Neural cell (in vitro differentiated cells): ENCODE data around the gene FCHSD2. TPM values are rescaled to one million over a fixed set of nuclear protein-coding genes. Genes with fewer than 3 reads are reported as not detected.

Experiments used
- H2AFZ ChIP-seq: fragments of 200-600, 300-800 bp; sonication (generic), shearing (Covaris generic); 2 replicates; pipeline ENCODE4 v1.6.0; 2014; ENCODE audit warnings: low read depth, mild to moderate bottlenecking, antibody characterized with exemption, low read length, moderate library complexity
- H3F3A ChIP-seq: fragments of 200-600 bp; shearing (Covaris generic); 2 replicates; pipeline ENCODE4 v1.6.1; 2016; ENCODE audit warnings: mild to moderate bottlenecking, moderate library complexity, mixed read lengths, antibody characterized with exemption, low read length; ENCODE audit not compliant: insufficient read depth, poor library complexity, severe bottlenecking
- H3K27ac ChIP-seq: fragments of 200-600, 300-800 bp; sonication (generic), shearing (Covaris generic); 2 replicates; pipeline ENCODE4 v1.5.1; 2014; ENCODE audit warnings: mild to moderate bottlenecking, low read length, moderate library complexity
- H3K27me3 ChIP-seq: fragments of 300-800, 200-600 bp; sonication (generic), shearing (Covaris generic); 2 replicates; pipeline ENCODE4 v1.6.0; 2014; ENCODE audit warnings: mild to moderate bottlenecking, low read depth, low read length, moderate library complexity; ENCODE audit not compliant: insufficient read depth
- H3K36me3 ChIP-seq: fragments of 300-800, 200-600 bp; sonication (generic), shearing (Covaris generic); 2 replicates; pipeline ENCODE4 v1.5.1; 2014; ENCODE audit warnings: mild to moderate bottlenecking, antibody characterized with exemption, low read length, moderate library complexity; ENCODE audit not compliant: insufficient read depth
- H3K4me2 ChIP-seq: fragments of 300-800, 200-600 bp; sonication (generic), shearing (Covaris generic); 2 replicates; pipeline ENCODE4 v1.6.0; 2014; ENCODE audit warnings: mild to moderate bottlenecking, low read length
- H3K4me3 ChIP-seq: fragments of 300-800, 200-600 bp; sonication (generic), shearing (Covaris generic); 2 replicates; pipeline ENCODE4 v1.5.1; 2014; ENCODE audit warnings: mild to moderate bottlenecking, low read length, moderate library complexity
- H3K79me2 ChIP-seq: fragments of 200-600 bp; shearing (Covaris generic); replicated peaks from 2 replicates; pipeline ENCODE4 v1.6.0; 2014; ENCODE audit warnings: mild to moderate bottlenecking, low read length, moderate library complexity; ENCODE audit not compliant: insufficient read depth
- H3K9ac ChIP-seq: fragments of 300-800, 200-600 bp; sonication (generic), shearing (Covaris generic); 2 replicates; pipeline ENCODE4 v1.6.1; 2016; ENCODE audit warnings: mild to moderate bottlenecking, low read length, mixed read lengths
- H3K9me2 ChIP-seq: fragments of 200-600 bp; shearing (Covaris generic); 2 replicates; pipeline ENCODE4 v1.6.1; 2016; ENCODE audit warnings: mild to moderate bottlenecking, low read length, mixed read lengths; ENCODE audit not compliant: insufficient read depth
- H3K9me3 ChIP-seq: fragments of 200-600, 300-800 bp; sonication (generic), shearing (Covaris generic); 2 replicates; pipeline ENCODE4 v1.6.1; 2016; ENCODE audit warnings: mild to moderate bottlenecking, mixed run types, low read length, moderate library complexity, mixed read lengths
- H4K20me1 ChIP-seq: fragments of 200-600 bp; shearing (Covaris generic); 2 replicates; pipeline ENCODE4 v1.6.1; 2016; ENCODE audit warnings: mild to moderate bottlenecking, mixed run types; ENCODE audit not compliant: insufficient read depth
- CTCF ChIP-seq: fragments of 450-650 bp; IDR thresholded peaks from 2 replicates; pipeline ENCODE4 v1.5.1; 2014; ENCODE audit warnings: antibody characterized with exemption, mild to moderate bottlenecking, moderate library complexity; ENCODE audit not compliant: poor library complexity, severe bottlenecking
- EP300 ChIP-seq: fragments of 450-650 bp; conservative IDR thresholded peaks from 2 replicates; pipeline ENCODE4 v1.6.1; 2014; ENCODE audit warnings: antibody characterized with exemption, mild to moderate bottlenecking, moderate library complexity; ENCODE audit not compliant: poor library complexity, severe bottlenecking
- EZH2 ChIP-seq: fragments of 200-600, 300-800 bp; shearing (Covaris generic), sonication (generic); IDR thresholded peaks from 2 replicates; pipeline ENCODE4 v1.6.1; 2014; ENCODE audit warnings: antibody characterized with exemption, low read length, borderline replicate concordance, mild to moderate bottlenecking; ENCODE audit not compliant: insufficient read depth, poor library complexity, severe bottlenecking
- MXI1 ChIP-seq: fragments of 450-650 bp; conservative IDR thresholded peaks from 2 replicates; pipeline ENCODE4 v1.6.1; 2014; ENCODE audit warnings: antibody characterized with exemption, mild to moderate bottlenecking; ENCODE audit not compliant: poor library complexity, severe bottlenecking
- POLR2AphosphoS5 ChIP-seq: IDR thresholded peaks from 2 replicates; pipeline ENCODE4 v1.6.1; 2012
- RAD21 ChIP-seq: fragments of 450-650 bp; conservative IDR thresholded peaks from 2 replicates; pipeline ENCODE4 v1.6.1; 2014; ENCODE audit warnings: antibody characterized with exemption, mild to moderate bottlenecking, moderate library complexity
- SMC3 ChIP-seq: fragments of 450-650 bp; conservative IDR thresholded peaks from 2 replicates; pipeline ENCODE4 v1.6.1; 2014; ENCODE audit warnings: antibody characterized with exemption, mild to moderate bottlenecking, moderate library complexity; ENCODE audit not compliant: poor library complexity
- TAF1 ChIP-seq: IDR thresholded peaks from 2 replicates; pipeline ENCODE4 v1.6.1; 2012; ENCODE audit warnings: low read depth
- polyA plus RNA-seq: library from polyadenylated mRNA; depleted of rRNA; stranded (reverse); fragments of >200 nt; gene quantifications from 2 replicates; pipeline ENCODE4 v1.2.3, GENCODE V29; 2014
- TF ChIP-seq, protein P1 (sequence below): IDR thresholded peaks from 2 replicates; pipeline ENCODE4 v1.6.1; 2012; ENCODE audit warnings: borderline replicate concordance

The FCHSD2 gene
- polyA plus RNA-seq, 1 donor from 2014 or later, result 40.8 TPM

- H3K4me3 ChIP-seq, result no peak overlapping the region
- H3F3A ChIP-seq, result no peaks in the 10 kb centered on the region
- no peak overlapping the region for H3K9ac ChIP-seq
- no peaks in the 10 kb centered on the region for H3K9me3 ChIP-seq
- no peaks in the 10 kb centered on the region for H3K9me2 ChIP-seq
- TF ChIP-seq TAF1, result no peak
- no peak overlapping the region for H3K27ac ChIP-seq
- H3K4me2 ChIP-seq, result no peak overlapping the region
- no peak overlapping the region for H2AFZ ChIP-seq
- no peaks in the 10 kb centered on the region for H4K20me1 ChIP-seq
- no peaks in the 10 kb centered on the region for H3K27me3 ChIP-seq
- no peaks in the 10 kb centered on the region for H3K79me2 ChIP-seq
- H3K36me3 ChIP-seq, result no peaks in the 10 kb centered on the region
These were observed 318.1 kb downstream of the FCHSD2 start for GRCh38 chr11:72824020-72824419.

GRCh38 chr11:72823105-72823804 is 318.9 kb downstream of the FCHSD2 start:
- no peak overlapping the region for H3K27ac ChIP-seq
- H3F3A ChIP-seq, result no peaks in the 10 kb centered on the region
- H3K9ac ChIP-seq, result no peak overlapping the region
- H3K4me2 ChIP-seq, result no peak overlapping the region
- H4K20me1 ChIP-seq, result no peaks in the 10 kb centered on the region
- no peaks in the 10 kb centered on the region for H3K9me3 ChIP-seq
- no peak for TF ChIP-seq TAF1
- no peaks in the 10 kb centered on the region for H3K9me2 ChIP-seq
- H3K27me3 ChIP-seq, result no peaks in the 10 kb centered on the region
- no peak overlapping the region for H2AFZ ChIP-seq
- peak overlapping the region; percentile 71 for H3K4me3 ChIP-seq
- H3K36me3 ChIP-seq, result no peaks in the 10 kb centered on the region
- no peaks in the 10 kb centered on the region for H3K79me2 ChIP-seq

DNA sequence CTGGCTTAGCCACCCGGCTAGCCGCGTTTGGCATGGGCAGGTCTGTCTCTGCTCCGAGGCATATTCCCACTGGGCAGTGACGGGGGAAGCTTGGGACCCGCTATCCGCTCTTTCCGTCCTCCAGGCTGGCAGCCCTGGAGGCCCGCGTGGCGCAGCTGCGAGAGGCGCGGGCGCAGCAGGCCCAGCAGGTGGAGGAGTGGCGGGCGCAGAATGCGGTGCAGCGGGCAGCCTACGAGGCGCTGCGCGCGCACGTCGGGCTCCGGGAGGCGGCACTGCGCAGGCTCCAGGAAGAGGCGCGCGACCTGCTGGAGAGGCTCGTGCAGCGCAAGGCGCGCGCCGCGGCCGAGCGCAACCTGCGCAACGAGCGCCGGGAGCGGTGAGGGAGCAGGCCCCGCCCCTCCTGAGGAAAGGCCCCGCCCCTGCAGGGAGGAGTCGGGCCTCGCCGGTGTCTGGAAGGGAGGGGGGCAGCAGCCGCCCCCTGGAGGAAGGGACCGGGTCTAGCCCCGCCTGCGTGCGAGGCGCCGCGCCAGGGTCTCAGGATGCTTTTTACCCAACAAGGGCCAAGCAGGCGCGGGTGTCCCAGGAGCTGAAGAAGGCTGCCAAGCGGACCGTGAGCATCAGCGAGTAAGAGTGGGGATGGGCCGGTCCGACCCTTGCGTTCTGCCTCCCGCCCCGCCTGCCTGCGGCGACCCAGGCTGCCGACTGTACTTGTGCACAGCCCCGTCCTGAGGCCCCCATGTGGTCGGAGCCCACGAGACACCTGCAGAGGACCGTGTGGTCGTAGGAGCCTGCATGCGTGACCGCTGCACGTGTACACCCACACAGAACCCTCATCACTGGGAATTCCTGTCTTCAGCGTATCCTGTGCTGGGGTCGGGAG is 320.0 kb downstream of the FCHSD2 start:
- Histone ChIP-seq H3K27ac (peak overlapping the region; percentile 47), H3K9ac (peak overlapping the region; percentile 64), H3K79me2 (no peaks in the 10 kb centered on the region), H3K4me2 (peak overlapping the region; percentile 9), H2AFZ (peak overlapping the region; percentile 62), H3K9me2 (no peaks in the 10 kb centered on the region), H3K36me3 (no peaks in the 10 kb centered on the region), H3K27me3 (no peaks in the 10 kb centered on the region), H3K9me3 (no peaks in the 10 kb centered on the region), H3K4me3 (peak overlapping the region; percentile 71), H4K20me1 (no peaks in the 10 kb centered on the region), H3F3A (no peaks in the 10 kb centered on the region)
- TF ChIP-seq TAF1, result no peak
- peak; percentile 87 for TF ChIP-seq POLR2AphosphoS5
- TF ChIP-seq MXI1, result peak; percentile 65
- TF ChIP-seq RAD21, result peak; percentile 44
- TF ChIP-seq EZH2, result no peak
- TF ChIP-seq CTCF, result peak; percentile 53
- peak; percentile 15 for TF ChIP-seq EP300
- TF ChIP-seq SMC3, result peak; percentile 57
- TF ChIP-seq, protein P1, sequence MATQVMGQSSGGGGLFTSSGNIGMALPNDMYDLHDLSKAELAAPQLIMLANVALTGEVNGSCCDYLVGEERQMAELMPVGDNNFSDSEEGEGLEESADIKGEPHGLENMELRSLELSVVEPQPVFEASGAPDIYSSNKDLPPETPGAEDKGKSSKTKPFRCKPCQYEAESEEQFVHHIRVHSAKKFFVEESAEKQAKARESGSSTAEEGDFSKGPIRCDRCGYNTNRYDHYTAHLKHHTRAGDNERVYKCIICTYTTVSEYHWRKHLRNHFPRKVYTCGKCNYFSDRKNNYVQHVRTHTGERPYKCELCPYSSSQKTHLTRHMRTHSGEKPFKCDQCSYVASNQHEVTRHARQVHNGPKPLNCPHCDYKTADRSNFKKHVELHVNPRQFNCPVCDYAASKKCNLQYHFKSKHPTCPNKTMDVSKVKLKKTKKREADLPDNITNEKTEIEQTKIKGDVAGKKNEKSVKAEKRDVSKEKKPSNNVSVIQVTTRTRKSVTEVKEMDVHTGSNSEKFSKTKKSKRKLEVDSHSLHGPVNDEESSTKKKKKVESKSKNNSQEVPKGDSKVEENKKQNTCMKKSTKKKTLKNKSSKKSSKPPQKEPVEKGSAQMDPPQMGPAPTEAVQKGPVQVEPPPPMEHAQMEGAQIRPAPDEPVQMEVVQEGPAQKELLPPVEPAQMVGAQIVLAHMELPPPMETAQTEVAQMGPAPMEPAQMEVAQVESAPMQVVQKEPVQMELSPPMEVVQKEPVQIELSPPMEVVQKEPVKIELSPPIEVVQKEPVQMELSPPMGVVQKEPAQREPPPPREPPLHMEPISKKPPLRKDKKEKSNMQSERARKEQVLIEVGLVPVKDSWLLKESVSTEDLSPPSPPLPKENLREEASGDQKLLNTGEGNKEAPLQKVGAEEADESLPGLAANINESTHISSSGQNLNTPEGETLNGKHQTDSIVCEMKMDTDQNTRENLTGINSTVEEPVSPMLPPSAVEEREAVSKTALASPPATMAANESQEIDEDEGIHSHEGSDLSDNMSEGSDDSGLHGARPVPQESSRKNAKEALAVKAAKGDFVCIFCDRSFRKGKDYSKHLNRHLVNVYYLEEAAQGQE, result peak; percentile 35
